Neural progenitor cell (in vitro differentiated cells): ENCODE data around the gene LYSMD1. TPM values are rescaled to one million over a fixed set of nuclear protein-coding genes. Genes with fewer than 3 reads are reported as not detected.

Experiments
- DNase-seq: peaks from one replicate; pipeline ENCODE4 v3.0.0-alpha.2; 2016; ENCODE audit warnings: low spot score
- H2AFZ ChIP-seq: fragments of 200-600 bp; sonication (generic); replicated peaks from 2 replicates; pipeline ENCODE4 v1.6.1; 2016; ENCODE audit warnings: antibody characterized with exemption
- H3F3A ChIP-seq: fragments of 200-600 bp; sonication (generic); 2 replicates; pipeline ENCODE4 v1.6.1; 2016; ENCODE audit warnings: antibody characterized with exemption, low read depth
- H3K27ac ChIP-seq: fragments of 200-600 bp; sonication (generic); 2 replicates; pipeline ENCODE4 v1.5.1; 2016; ENCODE audit warnings: mild to moderate bottlenecking
- H3K27me3 ChIP-seq: fragments of 200-600 bp; sonication (generic); 2 replicates; pipeline ENCODE4 v1.6.1; 2016; ENCODE audit warnings: mild to moderate bottlenecking, moderate library complexity
- H3K36me3 ChIP-seq: fragments of 200-600 bp; sonication (generic); 2 replicates; pipeline ENCODE4 v1.5.1; 2016
- H3K4me1 ChIP-seq: fragments of 200-600 bp; sonication (generic); 2 replicates; pipeline ENCODE4 v1.6.1; 2016; ENCODE audit warnings: mixed run types
- H3K4me2 ChIP-seq: fragments of 200-600 bp; sonication (generic); 2 replicates; pipeline ENCODE4 v1.6.1; 2016
- H3K4me3 ChIP-seq: fragments of 200-600 bp; sonication (generic); 2 replicates; pipeline ENCODE4 v1.5.1; 2016
- H3K79me2 ChIP-seq: fragments of 200-600 bp; sonication (generic); 2 replicates; pipeline ENCODE4 v1.6.1; 2016; ENCODE audit warnings: low read depth
- H3K9ac ChIP-seq: fragments of 200-600 bp; sonication (generic); 2 replicates; pipeline ENCODE4 v1.6.1; 2016
- H3K9me3 ChIP-seq: fragments of 200-600 bp; sonication (generic); 2 replicates; pipeline ENCODE4 v1.5.1; 2016; ENCODE audit warnings: low read depth
- H4K20me1 ChIP-seq: fragments of 200-600 bp; sonication (generic); 2 replicates; pipeline ENCODE4 v1.6.1; 2016; ENCODE audit warnings: low read depth
- H3K27ac Mint-ChIP-seq: 3 replicates; pipeline ENCODE4 v1.8.0; 2021; ENCODE audit warnings: mixed read lengths
- H3K27me3 Mint-ChIP-seq: 2 replicates; pipeline ENCODE4 v1.8.0; 2022; ENCODE audit warnings: low read depth, mild to moderate bottlenecking, inconsistent platforms, moderate library complexity, mixed read lengths; ENCODE audit not compliant: insufficient read depth
- H3K36me3 Mint-ChIP-seq: 3 replicates; pipeline ENCODE4 v1.8.0; 2021; ENCODE audit warnings: mixed read lengths
- H3K4me1 Mint-ChIP-seq: 3 replicates; pipeline ENCODE4 v1.8.0; 2021; ENCODE audit warnings: mixed read lengths
- H3K4me3 Mint-ChIP-seq: 3 replicates; pipeline ENCODE4 v1.8.0; 2021; ENCODE audit warnings: mild to moderate bottlenecking, moderate library complexity, mixed read lengths
- H3K9me3 Mint-ChIP-seq: 3 replicates; pipeline ENCODE4 v1.8.0; 2020; ENCODE audit warnings: mixed read lengths
- CTCF ChIP-seq: fragments of 200-600 bp; sonication (generic); IDR thresholded peaks from 2 replicates; pipeline ENCODE4 v1.5.1; 2017; ENCODE audit warnings: antibody characterized with exemption, mild to moderate bottlenecking
- EZH2 ChIP-seq: fragments of 200-600 bp; sonication (generic); IDR thresholded peaks from 2 replicates; pipeline ENCODE4 v1.6.1; 2017; ENCODE audit warnings: antibody characterized with exemption, mild to moderate bottlenecking, moderate library complexity
- EZH2phosphoT487 ChIP-seq: fragments of 200-600 bp; sonication (generic); IDR thresholded peaks from 2 replicates; pipeline ENCODE4 v1.6.1; 2017; ENCODE audit warnings: antibody characterized with exemption
- total RNA-seq: library from RNA; depleted of rRNA; stranded (reverse); fragments of >200 nt; gene quantifications from 2 replicates; pipeline ENCODE4 v1.2.3, GENCODE V29; 2015; ENCODE audit warnings: low replicate concordance

LYSMD1 gene
- total RNA-seq, 1 donor from 2014 or later: 18.9 TPM

GRCh38 chr1:151193856-151194255, 28.2 kb upstream of the LYSMD1 start:
- TF ChIP-seq EZH2phosphoT487: no peak
- no peak for TF ChIP-seq EZH2
- no peak for TF ChIP-seq CTCF

GRCh38 chr1:151193304-151193703, 27.6 kb upstream of the LYSMD1 start:
- peaks cover 22% of the 10 kb centered on the region for H3F3A ChIP-seq
- H4K20me1 ChIP-seq: no peaks in the 10 kb centered on the region
- H3K9ac ChIP-seq: no peak overlapping the region
- H3K4me2 ChIP-seq: no peak overlapping the region
- Mint-ChIP-seq H3K9me3 (no peaks in the 10 kb centered on the region), H3K4me3 (no peak overlapping the region), H3K36me3 (peaks cover under 1% of the 10 kb centered on the region), H3K27ac (no peak overlapping the region), H3K27me3 (peaks cover 15% of the 10 kb centered on the region), H3K4me1 (peaks cover 25% of the 10 kb centered on the region)
- DNase-seq: no peak
- H3K4me3 ChIP-seq: no peak overlapping the region
- peaks cover 4% of the 10 kb centered on the region for H3K27me3 ChIP-seq
- H2AFZ ChIP-seq: no peak overlapping the region
- H3K36me3 ChIP-seq: no peaks in the 10 kb centered on the region
- no peak overlapping the region for H3K27ac ChIP-seq
- peaks cover 18% of the 10 kb centered on the region for H3K79me2 ChIP-seq
- no peak for TF ChIP-seq CTCF
- no peak for TF ChIP-seq EZH2phosphoT487
- TF ChIP-seq EZH2: no peak
- H3K4me1 ChIP-seq: peaks cover 8% of the 10 kb centered on the region
- H3K9me3 ChIP-seq: no peaks in the 10 kb centered on the region

More at GRCh38 chr1:151193856-151194255, 28.2 kb upstream of the LYSMD1 start:
- Mint-ChIP-seq H3K4me1 (peaks cover 22% of the 10 kb centered on the region), H3K27me3 (peaks cover 17% of the 10 kb centered on the region), H3K27ac (no peak overlapping the region), H3K9me3 (no peaks in the 10 kb centered on the region), H3K4me3 (no peak overlapping the region), H3K36me3 (peaks cover 3% of the 10 kb centered on the region)
- no peak overlapping the region for H3K4me2 ChIP-seq
- H3K9me3 ChIP-seq: no peaks in the 10 kb centered on the region
- peaks cover 26% of the 10 kb centered on the region for H3F3A ChIP-seq
- no peak overlapping the region for H2AFZ ChIP-seq
- no peaks in the 10 kb centered on the region for H4K20me1 ChIP-seq
- H3K4me1 ChIP-seq: peaks cover 3% of the 10 kb centered on the region
- no peak for DNase-seq
- H3K9ac ChIP-seq: no peak overlapping the region
- H3K27me3 ChIP-seq: peaks cover 4% of the 10 kb centered on the region
- H3K79me2 ChIP-seq: peaks cover 18% of the 10 kb centered on the region
- no peaks in the 10 kb centered on the region for H3K36me3 ChIP-seq
- no peak overlapping the region for H3K4me3 ChIP-seq
- no peak overlapping the region for H3K27ac ChIP-seq

GRCh38 chr1:151192047-151192446, 26.3 kb upstream of the LYSMD1 start:
- Histone ChIP-seq H3K4me1 (peaks cover 8% of the 10 kb centered on the region), H3K4me3 (no peak overlapping the region), H2AFZ (no peak overlapping the region), H3K27me3 (peaks cover 4% of the 10 kb centered on the region), H3K79me2 (peaks cover 29% of the 10 kb centered on the region), H3K27ac (no peak overlapping the region), H3K9ac (no peak overlapping the region), H3K36me3 (no peaks in the 10 kb centered on the region), H3K4me2 (no peak overlapping the region), H3K9me3 (no peaks in the 10 kb centered on the region), H3F3A (peaks cover 12% of the 10 kb centered on the region), H4K20me1 (no peaks in the 10 kb centered on the region)
- H3K4me3 Mint-ChIP-seq: no peak overlapping the region
- TF ChIP-seq EZH2phosphoT487: no peak
- no peak for TF ChIP-seq EZH2
- no peak for TF ChIP-seq CTCF
- H3K36me3 Mint-ChIP-seq: no peaks in the 10 kb centered on the region
- DNase-seq: no peak
- H3K27me3 Mint-ChIP-seq: peaks cover 4% of the 10 kb centered on the region
- peaks cover 20% of the 10 kb centered on the region for H3K4me1 Mint-ChIP-seq
- H3K27ac Mint-ChIP-seq: no peak overlapping the region
- H3K9me3 Mint-ChIP-seq: no peaks in the 10 kb centered on the region
